Testis (tissue), 5 donors: ENCODE results near the gene MST1R. TPM values are rescaled to one million over a fixed set of nuclear protein-coding genes. Genes with fewer than 3 reads are reported as not detected.
A peak's percentile ranks its signal among the peaks of the same experiment; 100 is the strongest.

Experiments used
- DNase-seq: peaks from one replicate; pipeline ENCODE4 v3.0.0-alpha.2; 2019
- H3K27ac ChIP-seq, 2 donors: fragments of 200-600 bp; sonication (generic); one replicate each; pipeline ENCODE4 v1.5.1; 2019
- H3K27me3 ChIP-seq: fragments of 200-600 bp; sonication (generic); one replicate; pipeline ENCODE4 v1.5.1; 2019
- H3K36me3 ChIP-seq: fragments of 200-600 bp; sonication (generic); one replicate; pipeline ENCODE4 v1.5.1; 2017; ENCODE audit warnings: low read depth; ENCODE audit errors: missing control alignments
- H3K4me1 ChIP-seq: fragments of 200-600 bp; sonication (generic); one replicate; pipeline ENCODE4 v1.5.1; 2019
- H3K4me3 ChIP-seq, 2 donors: fragments of 200-600 bp; sonication (generic); one replicate each; pipeline ENCODE4 v1.5.1; 2017 to 2019
- H3K9me3 ChIP-seq: fragments of 200-600 bp; sonication (generic); one replicate; pipeline ENCODE4 v1.5.1; 2017
- POLR2A ChIP-seq: fragments of 450-650 bp; IDR thresholded peaks from one replicate; pipeline ENCODE4 v1.6.1; 2017; ENCODE audit warnings: antibody characterized with exemption, mild to moderate bottlenecking, moderate library complexity
- WGBS, 2 donors: methylation state at CpG; one replicate each; pipeline ENCODE4 v1.1.5; 2018; 5-methylcytosine and 5-hydroxymethylcytosine counted together
- intact Hi-C: fragments of 100-400 bp; cut with DNase I; formaldehyde crosslinking; loops from one replicate; pipeline ENCODE4 v1.15.1; 2023; ENCODE audit warnings: low total_unique reads
- long read RNA-seq, 2 donors: transcript quantifications; one replicate each; lab custom pipeline, GENCODE V29; 2026
- polyA plus RNA-seq: library from polyadenylated mRNA; stranded (reverse); fragments of 350-450 nt; fragmentation: Illumina TruSeq; extraction: RNeasy Lipid Tissue Mini Kit (QIAGEN cat#74804); gene quantifications from one replicate; pipeline ENCODE4 v1.2.3, GENCODE V29; 2014; ENCODE audit warnings: low read depth, low replicate concordance; ENCODE audit not compliant: insufficient read depth
- total RNA-seq, 2 donors: library from RNA; depleted of rRNA; stranded (reverse); fragments of >200 nt; gene quantifications; one replicate each; pipeline ENCODE4 v1.2.3, GENCODE V29; 2016
- TF ChIP-seq, protein P1 (sequence below), 3 experiments: fragments of 450-650 bp in 2 of 3; fragments of 200-600 bp in 1 of 3; sonication (generic) in 1 of 3; IDR thresholded peaks; one replicate each; pipeline ENCODE4 v1.5.1; 2016 to 2019; ENCODE audit warnings: antibody characterized with exemption in 3 of 3, mild to moderate bottlenecking in 2 of 3, moderate library complexity in 1 of 3

Gene MST1R
- total RNA-seq (10 to 100 TPM in 1 of 2 donors, 1 to 10 TPM in 1; 7.6 to 11.2 TPM), polyA plus RNA-seq (15.9 TPM)
- long read RNA-seq, donor 1, result 0 reads
- long read RNA-seq, donor 2, result 0 reads

DNA sequence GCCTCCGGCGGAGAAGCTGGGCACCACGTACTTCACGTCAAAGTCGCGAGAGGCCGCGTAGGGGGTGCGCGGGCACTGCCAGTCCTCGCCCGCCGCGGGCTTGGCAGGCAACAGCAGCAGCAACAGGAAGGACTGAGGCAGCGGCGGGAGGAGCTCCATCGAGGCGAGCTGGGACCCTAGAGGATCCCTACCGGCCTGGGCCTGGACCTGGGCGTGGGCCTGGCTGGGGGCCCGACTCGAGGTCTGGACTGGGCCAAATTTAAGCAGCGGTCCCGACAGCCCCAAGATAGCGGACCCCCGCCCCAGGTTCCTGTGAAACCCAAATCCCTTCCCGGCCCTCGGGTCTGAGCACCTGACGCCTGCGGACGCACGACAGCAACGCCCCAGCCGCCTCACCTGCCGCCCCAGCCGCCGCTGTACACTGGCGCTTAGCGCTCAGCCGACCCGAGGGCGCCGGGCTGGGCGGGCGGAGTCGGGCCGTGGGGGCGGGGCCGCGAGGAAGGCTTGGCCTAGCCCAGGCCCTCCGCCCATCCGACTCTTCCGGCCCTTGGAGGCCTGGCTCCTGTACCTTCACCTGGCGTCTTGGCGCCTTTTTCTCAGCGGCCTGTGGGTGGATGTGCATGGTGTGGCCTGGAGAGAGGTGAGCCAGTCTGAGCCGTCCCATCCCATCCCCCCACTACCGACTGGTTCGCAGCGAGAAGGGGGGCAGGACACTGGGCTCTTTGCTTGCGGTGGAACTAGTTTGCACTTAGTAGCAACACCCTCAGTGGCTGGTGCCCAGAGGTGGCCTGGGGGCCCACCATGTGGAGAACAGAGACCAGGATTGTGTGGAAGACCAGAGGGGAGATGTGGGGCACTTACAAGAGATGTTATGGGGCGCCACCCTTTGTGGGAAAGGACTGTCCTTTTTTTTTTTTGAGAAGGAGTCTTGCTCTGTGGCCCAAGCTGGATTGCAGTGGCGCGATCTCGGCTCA lies at the start of gene MST1R:
Gene MST1R, minus strand, starts transcription at position 423 of the 974 bp plus-strand sequence. Its CDS starts 264 bp downstream, at position 159.
- H3K4me1 ChIP-seq, result peaks cover 5% of the 10 kb centered on the region
- WGBS, 2 donors, result 44 to 62% methylated on average over 26 to 65 of the region's 65 CpGs
- no peak for TF ChIP-seq POLR2A
- TF ChIP-seq, protein P1, sequence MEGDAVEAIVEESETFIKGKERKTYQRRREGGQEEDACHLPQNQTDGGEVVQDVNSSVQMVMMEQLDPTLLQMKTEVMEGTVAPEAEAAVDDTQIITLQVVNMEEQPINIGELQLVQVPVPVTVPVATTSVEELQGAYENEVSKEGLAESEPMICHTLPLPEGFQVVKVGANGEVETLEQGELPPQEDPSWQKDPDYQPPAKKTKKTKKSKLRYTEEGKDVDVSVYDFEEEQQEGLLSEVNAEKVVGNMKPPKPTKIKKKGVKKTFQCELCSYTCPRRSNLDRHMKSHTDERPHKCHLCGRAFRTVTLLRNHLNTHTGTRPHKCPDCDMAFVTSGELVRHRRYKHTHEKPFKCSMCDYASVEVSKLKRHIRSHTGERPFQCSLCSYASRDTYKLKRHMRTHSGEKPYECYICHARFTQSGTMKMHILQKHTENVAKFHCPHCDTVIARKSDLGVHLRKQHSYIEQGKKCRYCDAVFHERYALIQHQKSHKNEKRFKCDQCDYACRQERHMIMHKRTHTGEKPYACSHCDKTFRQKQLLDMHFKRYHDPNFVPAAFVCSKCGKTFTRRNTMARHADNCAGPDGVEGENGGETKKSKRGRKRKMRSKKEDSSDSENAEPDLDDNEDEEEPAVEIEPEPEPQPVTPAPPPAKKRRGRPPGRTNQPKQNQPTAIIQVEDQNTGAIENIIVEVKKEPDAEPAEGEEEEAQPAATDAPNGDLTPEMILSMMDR (IDR thresholded peaks at IDR 0.05), result no peak

DNA sequence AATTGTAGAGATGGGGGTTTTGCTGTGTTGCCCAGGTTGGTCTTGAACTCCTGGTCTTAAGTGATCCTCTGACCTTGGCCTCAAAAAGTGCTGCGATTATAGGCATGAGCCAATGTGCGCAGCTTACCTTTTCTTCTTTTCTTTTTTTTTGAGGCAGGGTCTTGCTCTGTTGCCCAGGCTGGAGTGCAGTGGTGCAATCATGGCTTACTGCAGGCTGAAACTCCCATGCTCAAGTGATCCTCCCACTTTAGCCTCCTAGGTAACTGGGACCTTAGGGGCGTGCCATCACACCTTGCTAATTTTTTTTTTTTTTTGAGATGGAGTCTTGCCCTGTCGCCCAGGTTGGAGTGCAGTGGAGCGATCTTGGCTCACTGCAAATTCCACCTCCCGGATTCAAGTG lies 49.3 kb upstream of the MST1R start:
- no peak for TF ChIP-seq POLR2A
- TF ChIP-seq, protein P1 (IDR thresholded peaks at IDR 0.05), result no peak
- Histone ChIP-seq H3K4me3 (no peak overlapping the region), H3K9me3 (no peaks in the 10 kb centered on the region), H3K27me3 (no peaks in the 10 kb centered on the region), H3K4me1 (peaks cover 6% of the 10 kb centered on the region), H3K27ac (no peak overlapping the region), H3K36me3 (no peaks in the 10 kb centered on the region)
- WGBS, 2 donors, result 93 to 95% methylated on average over 6 of the region's 6 CpGs
- intact Hi-C loops, result no loop called here
- no peak for DNase-seq

More for the DNA sequence above, at the start of gene MST1R:
- Histone ChIP-seq H3K4me3 (peak within 1 kb of the TSS in 1 of 2 donors; percentile 30), H3K27ac (no peak within 1 kb of the TSS), H3K27me3 (no peaks in the 10 kb centered on the region), H3K9me3 (no peaks in the 10 kb centered on the region), H3K36me3 (no peaks in the 10 kb centered on the region)
- peak; percentile 51 for DNase-seq
- intact Hi-C loops, result no loop called here

DNA sequence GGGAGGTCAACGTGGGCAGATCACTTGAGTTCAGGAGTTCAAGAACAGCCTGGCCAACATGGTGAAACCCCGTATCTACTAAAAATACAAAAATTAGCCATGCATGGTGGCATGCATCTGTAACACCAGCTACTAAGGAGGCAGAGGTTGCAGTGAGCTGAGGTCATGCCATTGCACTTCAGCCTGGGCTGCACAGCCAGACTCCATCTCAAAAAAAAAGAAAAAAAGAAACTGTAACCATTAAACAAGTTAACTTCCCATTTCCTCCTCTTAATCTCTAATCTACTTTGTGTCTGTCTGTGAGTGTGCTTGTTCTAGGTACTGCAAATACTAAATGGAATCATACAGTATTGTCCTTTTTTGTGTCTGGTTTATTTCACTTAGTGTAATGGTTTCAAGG lies 39.0 kb upstream of the MST1R start:
- intact Hi-C loops, result no loop called here
- no peak for DNase-seq
- H3K27ac ChIP-seq, result no peak overlapping the region
- H3K9me3 ChIP-seq, result no peaks in the 10 kb centered on the region
- TF ChIP-seq, protein P1 (IDR thresholded peaks at IDR 0.05), result no peak
- no peak for TF ChIP-seq POLR2A
- H3K4me1 ChIP-seq, result peaks cover 3% of the 10 kb centered on the region
- no peak overlapping the region for H3K4me3 ChIP-seq
- 41 to 45% methylated on average over 2 of the region's 2 CpGs for WGBS, 2 donors
- no peaks in the 10 kb centered on the region for H3K27me3 ChIP-seq
- H3K36me3 ChIP-seq, result no peaks in the 10 kb centered on the region

DNA sequence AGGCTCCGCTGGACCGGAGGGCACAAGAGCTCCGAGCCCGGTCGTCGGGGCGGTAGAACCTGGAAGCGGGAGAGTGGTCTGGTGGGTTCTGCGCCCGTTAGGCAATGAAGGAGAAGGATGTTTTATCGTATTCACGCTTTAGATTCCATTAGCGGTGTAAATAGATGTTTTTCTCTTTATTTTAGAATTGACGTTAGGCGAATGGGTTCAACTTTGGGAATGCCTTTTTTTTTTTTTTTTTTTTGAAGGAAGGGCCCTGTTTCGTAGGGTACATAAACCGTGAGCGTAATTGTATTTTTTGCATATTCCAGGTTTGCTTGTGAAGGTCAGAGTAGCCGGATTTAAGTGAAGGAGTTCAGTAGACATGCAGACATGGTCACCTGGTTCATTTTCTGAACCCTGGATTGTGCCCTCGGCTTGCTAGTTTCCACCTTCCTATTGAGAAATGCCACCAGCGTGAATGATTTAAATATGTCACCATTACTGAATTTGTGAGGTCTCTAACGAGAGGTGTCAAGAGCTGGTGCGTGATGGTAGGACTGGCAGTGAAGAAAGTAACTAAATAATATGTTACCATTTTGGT lies 37.1 kb upstream of the MST1R start:
- peak overlapping the region; percentile 72 to 79 for H3K4me3 ChIP-seq
- H3K36me3 ChIP-seq, result no peaks in the 10 kb centered on the region
- WGBS, 2 donors, result 4 to 6% methylated on average over 23 of the region's 23 CpGs
- peak overlapping the region; percentile 72 to 91 for H3K27ac ChIP-seq
- no peaks in the 10 kb centered on the region for H3K9me3 ChIP-seq
- intact Hi-C loops, result no loop called here
- H3K27me3 ChIP-seq, result no peaks in the 10 kb centered on the region
- DNase-seq, result no peak
- peaks cover 3% of the 10 kb centered on the region for H3K4me1 ChIP-seq
- no peak for TF ChIP-seq POLR2A
- TF ChIP-seq, protein P1 (IDR thresholded peaks at IDR 0.05), result no peak
